B cell (primary cell): ENCODE measurements around the gene WWC1. TPM values are rescaled to one million over a fixed set of nuclear protein-coding genes. Genes with fewer than 3 reads are reported as not detected.

Source experiments
- ATAC-seq: fragments of 200-7000 bp; cut with Tn5 transposase; one replicate; pipeline ENCODE4 v1.10.0; 2021; ENCODE audit warnings: low read depth, mild to moderate bottlenecking, moderate number of reproducible peaks, moderate library complexity
- CTCF ChIA-PET: fragments of 350-600 bp; sonication (Branson Sonifier 250); formaldehyde crosslinking; loops from one replicate; lab custom pipeline; 2021; ENCODE audit warnings: antibody characterized with exemption, inconsistent platforms; lab: Charles Lee
- POLR2A ChIA-PET: fragments of 350-600 bp; sonication (Branson Sonifier 250); formaldehyde crosslinking; loops from one replicate; lab custom pipeline; 2021; ENCODE audit warnings: antibody characterized with exemption; lab: Charles Lee
- DNase-seq: peaks from one replicate; pipeline ENCODE4 v3.0.0; 2013
- H2AFZ ChIP-seq: 2 replicates; pipeline ENCODE4 v1.6.1; 2012; ENCODE audit warnings: mild to moderate bottlenecking, low read depth, low read length; ENCODE audit not compliant: insufficient read depth, poor library complexity, severe bottlenecking
- H3K27ac ChIP-seq, 2 donors: 1 replicate in 1 of 2; 2 replicates in 1 of 2; pipeline ENCODE4 v1.5.1; 2012 to 2013; ENCODE audit warnings: low read length in 2 of 2, mild to moderate bottlenecking in 2 of 2, moderate library complexity in 1 of 2
- H3K27me3 ChIP-seq, 4 experiments: fragments of 200-600 bp in 1 of 4; sonication (generic) in 1 of 4; replicated peaks in 1 of 4; 1 replicate in 2 of 4; 2 replicates in 2 of 4; pipeline versions ENCODE4 v1.6.1 to v1.7.0; 2013 to 2016; ENCODE audit warnings: low read length in 3 of 4, mild to moderate bottlenecking in 2 of 4, mixed read lengths in 1 of 4, moderate library complexity in 1 of 4; ENCODE audit not compliant: insufficient read depth in 4 of 4, control insufficient read depth in 3 of 4; ENCODE audit errors: control extremely low read depth in 1 of 4
- H3K36me3 ChIP-seq, 2 experiments: replicated peaks in 1 of 2; 1 replicate in 1 of 2; 2 replicates in 1 of 2; pipeline versions ENCODE4 v1.6.1 to v1.7.1; 2013; ENCODE audit warnings: low read length in 1 of 2; ENCODE audit not compliant: insufficient read depth in 2 of 2, control insufficient read depth in 1 of 2; ENCODE audit errors: control extremely low read depth in 1 of 2, extremely low read depth in 1 of 2
- H3K4me1 ChIP-seq, 2 donors: fragments of 200-600 bp in 1 of 2; sonication (generic) in 1 of 2; 1 replicate in 1 of 2; 2 replicates in 1 of 2; pipeline versions ENCODE4 v1.5.1 to v1.6.1; 2013 to 2017; ENCODE audit warnings: low read length in 2 of 2; ENCODE audit not compliant: control insufficient read depth in 2 of 2, insufficient read depth in 2 of 2
- H3K4me2 ChIP-seq: replicated peaks from 2 replicates; pipeline ENCODE3; 2012; ENCODE audit warnings: mild to moderate bottlenecking, low read depth, low read length; ENCODE audit not compliant: poor library complexity, severe bottlenecking
- H3K4me3 ChIP-seq, 5 experiments: fragments of 200-600 bp in 1 of 5; sonication (generic) in 1 of 5; 1 replicate in 3 of 5; 2 replicates in 2 of 5; pipeline versions ENCODE4 v1.5.1 to v1.7.0; 2011 to 2016; ENCODE audit warnings: low read length in 4 of 5, mild to moderate bottlenecking in 4 of 5, low read depth in 2 of 5, control low read depth in 1 of 5, moderate library complexity in 1 of 5; ENCODE audit not compliant: insufficient read depth in 1 of 5; ENCODE audit errors: control extremely low read depth in 1 of 5, extremely low read depth in 1 of 5
- H3K79me2 ChIP-seq: fragments of 200-600 bp; sonication (generic); one replicate; pipeline ENCODE4 v1.6.0; 2016; ENCODE audit warnings: low read length; ENCODE audit not compliant: control insufficient read depth, insufficient read depth
- H3K9ac ChIP-seq: fragments of 200-600 bp; sonication (generic); 2 replicates; pipeline ENCODE4 v1.6.1; 2017; ENCODE audit warnings: mild to moderate bottlenecking, low read length, moderate library complexity
- H3K9me3 ChIP-seq, 3 donors: one replicate each; pipeline versions ENCODE4 v1.6.1 to v1.7.1; 2013; ENCODE audit warnings: low read length in 2 of 3; ENCODE audit not compliant: control insufficient read depth in 2 of 3, insufficient read depth in 1 of 3; ENCODE audit errors: control extremely low read depth in 1 of 3
- H4K20me1 ChIP-seq: 2 replicates; pipeline ENCODE4 v1.6.0; 2012; ENCODE audit warnings: mild to moderate bottlenecking, low read length; ENCODE audit not compliant: insufficient read depth, control insufficient read depth, poor library complexity, severe bottlenecking
- H3K27ac Mint-ChIP-seq: one replicate; pipeline ENCODE4 v1.8.0; 2021; ENCODE audit warnings: mixed read lengths
- H3K27me3 Mint-ChIP-seq: one replicate; pipeline ENCODE4 v1.8.0; 2021; ENCODE audit warnings: mixed read lengths
- H3K4me1 Mint-ChIP-seq: one replicate; pipeline ENCODE4 v1.8.0; 2021; ENCODE audit warnings: mixed read lengths
- H3K4me3 Mint-ChIP-seq: one replicate; pipeline ENCODE4 v1.8.0; 2021; ENCODE audit warnings: mixed read lengths
- H3K9me3 Mint-ChIP-seq: one replicate; pipeline ENCODE4 v1.8.0; 2022; ENCODE audit warnings: mixed read lengths; ENCODE audit not compliant: insufficient read depth
- CTCF ChIP-seq: fragments of 200-600 bp; IDR thresholded peaks from one replicate; pipeline ENCODE4 v1.8.0; 2022; ENCODE audit warnings: antibody characterized with exemption, mild to moderate bottlenecking
- EZH2 ChIP-seq: IDR thresholded peaks from 2 replicates; pipeline ENCODE4 v1.6.1; 2012; ENCODE audit warnings: borderline replicate concordance, low read depth, mild to moderate bottlenecking, moderate library complexity, low read length; ENCODE audit not compliant: insufficient read depth, poor library complexity, severe bottlenecking
- WGBS: methylation state at CpG from one replicate; pipeline ENCODE4 v1.1.5; 2013; ENCODE audit warnings: missing lambda C conversion rate; ENCODE audit not compliant: insufficient coverage; 5-methylcytosine and 5-hydroxymethylcytosine counted together
- intact Hi-C: fragments of 100-400 bp; cut with micrococcal nuclease; formaldehyde crosslinking; loops from one replicate; pipeline ENCODE4 v1.10.0; 2022
- polyA plus RNA-seq: library from polyadenylated mRNA; depleted of rRNA; stranded (reverse); fragments of >200 nt; gene quantifications from 2 replicates; pipeline ENCODE4 v1.2.3, GENCODE V29; 2012
- total RNA-seq, 2 donors: library from RNA; stranded (reverse); fragments of 120-200 nt in 1 of 2; gene quantifications; 1 replicate in 1 of 2; 2 replicates in 1 of 2; pipeline versions ENCODE4 v1.2.3 to v1.2.4, GENCODE V29; 2013 to 2022

WWC1 gene
- total and polyA plus RNA-seq, 2 donors (not counting 1 experiment from before 2014, with no cell fraction given) = 1.5 to 2.0 TPM

GRCh38 chr5:168342985-168343384 lies 51.5 kb downstream of the WWC1 start:
- Histone ChIP-seq H3K9me3 (no peaks in the 10 kb centered on the region), H3K4me1 (no peaks in the 10 kb centered on the region), H3K36me3 (no peaks in the 10 kb centered on the region), H3K4me2 (no peak overlapping the region), H3K79me2 (no peaks in the 10 kb centered on the region), H3K9ac (no peak overlapping the region), H3K27ac (no peak overlapping the region), H3K4me3 (no peak overlapping the region), H2AFZ (no peak overlapping the region), H4K20me1 (no peaks in the 10 kb centered on the region), H3K27me3 (peaks cover 0 to 2% (median 0%) of the 10 kb centered on the region in 4 experiments)
- intact Hi-C loops = no loop called here
- ChIA-PET CTCF (no interaction called here), POLR2A (no interaction called here)
- no peak for ATAC-seq
- no peaks in the 10 kb centered on the region for H3K27me3 Mint-ChIP-seq
- H3K4me3 Mint-ChIP-seq = no peak overlapping the region
- no peak for DNase-seq
- no peak overlapping the region for H3K27ac Mint-ChIP-seq
- H3K9me3 Mint-ChIP-seq = no peaks in the 10 kb centered on the region
- no CpG with 5 or more reads among the region's 3 CpGs for WGBS
- H3K4me1 Mint-ChIP-seq = no peaks in the 10 kb centered on the region
- TF ChIP-seq CTCF (no peak), EZH2 (no peak)

GRCh38 chr5:168346417-168346816 lies 55.0 kb downstream of the WWC1 start:
- TF ChIP-seq EZH2 (no peak), CTCF (no peak)
- no peaks in the 10 kb centered on the region for H3K36me3 ChIP-seq
- Mint-ChIP-seq H3K27ac (no peak overlapping the region), H3K9me3 (no peaks in the 10 kb centered on the region), H3K27me3 (no peaks in the 10 kb centered on the region), H3K4me3 (no peak overlapping the region), H3K4me1 (no peaks in the 10 kb centered on the region)
- H3K9me3 ChIP-seq = no peaks in the 10 kb centered on the region
- WGBS = 93% methylated on average over 2 of the region's 3 CpGs
- no peak overlapping the region for H2AFZ ChIP-seq
- no peaks in the 10 kb centered on the region for H3K27me3 ChIP-seq
- no peak overlapping the region for H3K9ac ChIP-seq
- POLR2A ChIA-PET = no interaction called here
- CTCF ChIA-PET = no interaction called here
- H3K4me2 ChIP-seq = no peak overlapping the region
- intact Hi-C loops = no loop called here
- H3K79me2 ChIP-seq = no peaks in the 10 kb centered on the region
- no peaks in the 10 kb centered on the region for H3K4me1 ChIP-seq
- H3K27ac ChIP-seq = no peak overlapping the region
- ATAC-seq = no peak
- DNase-seq = no peak
- H3K4me3 ChIP-seq = no peak overlapping the region
- no peaks in the 10 kb centered on the region for H4K20me1 ChIP-seq
